Measurements from ENCODE around the gene ARHGEF12.

ARHGEF12 gene

DNA sequence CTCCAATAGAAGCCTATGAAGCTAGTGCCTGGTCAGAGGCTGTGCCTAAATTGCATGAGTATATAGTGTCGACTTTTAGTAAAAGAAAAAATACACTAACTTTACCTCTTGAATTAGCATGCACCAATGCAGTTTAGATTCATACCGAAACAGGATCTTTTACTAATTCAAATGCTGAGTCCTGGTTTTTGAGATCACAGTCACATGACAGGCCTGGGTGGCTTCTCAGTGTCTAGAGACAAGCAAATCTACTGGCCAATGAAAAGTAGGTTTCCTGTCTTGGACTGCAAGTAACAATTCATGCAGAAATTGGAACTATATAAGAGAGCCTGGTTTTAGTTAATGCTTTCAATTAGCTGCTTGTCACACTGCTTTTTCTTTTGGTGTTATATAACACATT, 7.2 kb downstream of the ARHGEF12 start:
- DNase-seq = no peak

DNA sequence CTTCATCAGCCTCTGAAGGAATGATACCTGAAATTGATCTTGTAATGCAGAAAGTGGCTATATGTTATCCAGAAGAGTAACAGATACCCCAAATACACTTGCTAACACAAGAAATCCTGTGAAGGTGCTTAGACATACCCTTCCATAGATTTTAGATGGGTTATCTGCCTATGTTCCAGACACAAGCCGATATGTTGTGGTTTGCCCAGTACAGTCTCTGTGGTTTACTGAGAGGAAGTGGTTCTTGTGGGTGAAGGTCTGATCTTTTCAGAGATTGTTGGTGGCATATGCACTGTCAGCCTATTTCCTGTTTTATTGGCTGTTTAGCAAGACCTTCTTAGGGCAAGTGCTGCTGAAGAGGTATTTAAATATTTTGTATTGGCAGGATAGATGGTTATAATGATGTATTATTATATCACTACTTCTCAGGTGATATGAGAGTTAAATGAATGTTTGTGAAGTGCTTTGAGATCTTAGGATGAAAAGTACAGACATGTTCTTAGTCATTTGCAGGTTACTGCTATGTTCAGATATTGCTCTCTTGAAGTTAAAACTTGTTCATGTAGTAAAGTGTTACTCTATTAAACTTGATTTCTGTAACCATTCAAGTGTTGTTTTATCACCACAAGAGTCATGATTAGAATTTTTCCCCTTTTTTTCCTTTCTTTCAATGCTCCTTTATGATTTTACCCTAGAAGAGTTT, 8.2 kb downstream of the ARHGEF12 start:
- no peak for DNase-seq

DNA sequence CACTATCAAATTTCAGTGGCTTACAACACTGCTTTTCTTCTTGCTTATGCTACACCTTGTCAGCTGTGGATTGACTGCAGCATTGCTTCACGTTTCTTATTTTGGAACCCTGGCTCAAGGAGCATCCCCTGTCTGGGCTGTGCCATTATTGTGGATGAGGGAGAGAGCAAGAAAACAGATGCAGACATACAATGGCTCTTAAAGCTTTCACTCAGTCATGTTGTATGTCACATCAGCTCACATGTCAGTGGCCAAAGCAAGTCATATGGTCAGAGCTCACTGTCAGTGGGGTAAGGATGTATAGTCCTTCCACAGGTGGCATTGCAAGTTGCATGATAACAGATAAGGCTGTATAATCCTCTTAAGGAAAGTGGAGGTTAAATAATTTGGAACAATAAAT, 10.0 kb downstream of the ARHGEF12 start:
- no peak for DNase-seq

DNA sequence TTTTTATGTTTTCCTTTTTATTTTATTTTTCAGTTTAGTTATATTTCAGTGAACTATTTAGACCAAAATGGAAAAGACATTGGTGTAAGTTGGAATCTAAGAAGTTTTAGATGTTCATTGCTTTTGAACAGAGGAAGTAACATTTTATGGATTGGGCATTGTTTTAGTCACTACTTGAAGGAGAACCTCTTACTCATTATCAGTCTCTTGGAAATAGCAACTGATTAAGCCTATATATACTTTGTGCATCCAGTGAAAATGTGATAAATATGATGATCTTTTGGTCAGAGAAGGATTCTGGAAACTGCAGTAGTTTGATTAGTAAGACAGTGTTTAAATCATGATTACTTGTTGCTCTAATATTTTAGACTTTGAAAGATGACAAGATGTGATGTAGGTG, 14.4 kb downstream of the ARHGEF12 start:
- no peak for DNase-seq

DNA sequence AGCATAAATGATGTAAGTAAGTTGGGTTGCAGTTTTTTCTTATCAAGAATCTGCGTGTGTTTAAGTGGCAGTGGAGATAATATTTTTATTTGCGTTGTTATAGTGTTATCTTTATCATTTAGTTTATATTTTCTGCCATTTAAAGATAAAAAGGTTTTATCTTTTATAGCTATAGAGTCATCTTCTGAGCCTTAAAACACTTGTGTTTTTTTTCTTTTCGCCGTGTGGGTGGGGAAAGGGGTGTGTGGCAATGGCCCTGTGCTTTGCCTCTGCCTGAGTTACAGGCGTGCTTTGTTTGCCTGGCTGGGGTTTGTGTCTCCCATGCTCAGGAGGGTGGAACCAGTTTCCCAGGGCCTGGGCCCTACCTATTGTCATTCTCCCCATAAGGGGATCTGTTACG, 16.2 kb downstream of the ARHGEF12 start:
- no peak for DNase-seq

DNA sequence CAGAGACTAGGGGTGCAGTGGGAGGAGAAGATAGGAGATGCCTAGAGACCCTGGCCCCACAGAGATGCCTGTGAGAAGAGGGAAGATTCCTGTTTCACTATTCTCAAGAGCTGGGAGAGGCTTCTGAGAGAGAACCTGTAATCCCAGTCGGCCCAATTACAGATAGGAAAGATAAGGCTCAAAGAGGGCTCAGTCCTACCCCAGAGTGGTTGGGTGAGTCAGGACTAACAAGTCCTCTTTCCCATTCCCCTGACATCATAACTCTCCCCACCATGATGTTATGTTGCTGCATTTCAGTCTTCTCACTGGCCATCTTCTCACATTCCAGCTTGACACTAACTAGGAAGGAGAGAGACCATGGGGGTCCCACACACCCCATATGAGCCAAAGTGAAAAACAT, 17.9 kb downstream of the ARHGEF12 start:
- no peak for DNase-seq

DNA sequence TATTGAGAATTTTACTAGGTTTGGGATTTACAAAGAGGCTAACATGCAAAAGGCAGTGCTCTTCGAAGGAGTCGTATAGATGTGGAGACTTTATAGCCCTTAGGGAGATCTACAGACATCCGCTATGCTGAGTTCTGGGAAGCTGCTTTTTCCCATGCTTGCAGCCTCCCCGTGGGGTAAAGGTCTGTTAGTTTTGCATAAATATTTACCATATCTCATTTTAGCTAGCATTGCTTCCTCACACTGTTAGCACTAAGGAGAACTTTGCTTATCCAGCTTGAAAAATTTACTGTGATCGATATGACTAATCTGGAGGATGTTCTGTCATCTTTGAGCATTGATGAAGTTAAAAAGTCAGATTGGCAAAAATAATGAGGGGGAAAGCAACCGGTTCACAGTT, 18.6 kb downstream of the ARHGEF12 start:
- no peak for DNase-seq

DNA sequence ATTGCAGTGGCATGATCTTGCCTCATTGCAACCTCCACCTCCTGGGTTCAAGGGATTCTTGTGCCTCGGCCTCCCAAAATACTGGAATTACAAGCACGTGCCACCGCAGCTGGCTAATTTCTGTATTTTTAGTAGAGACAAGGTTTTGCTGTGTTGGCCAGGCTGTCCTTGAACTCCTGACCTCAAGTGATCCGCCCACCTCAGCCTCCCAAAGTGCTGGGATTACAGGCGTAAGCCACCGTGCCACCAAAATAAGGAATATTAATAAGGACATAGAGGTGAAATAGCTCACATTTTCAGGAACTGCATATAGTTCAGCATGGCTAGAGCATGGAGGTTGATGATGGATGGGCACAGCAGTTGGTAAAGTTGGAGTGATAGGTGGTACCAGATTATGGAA, 21.4 kb downstream of the ARHGEF12 start:
- no peak for DNase-seq

DNA sequence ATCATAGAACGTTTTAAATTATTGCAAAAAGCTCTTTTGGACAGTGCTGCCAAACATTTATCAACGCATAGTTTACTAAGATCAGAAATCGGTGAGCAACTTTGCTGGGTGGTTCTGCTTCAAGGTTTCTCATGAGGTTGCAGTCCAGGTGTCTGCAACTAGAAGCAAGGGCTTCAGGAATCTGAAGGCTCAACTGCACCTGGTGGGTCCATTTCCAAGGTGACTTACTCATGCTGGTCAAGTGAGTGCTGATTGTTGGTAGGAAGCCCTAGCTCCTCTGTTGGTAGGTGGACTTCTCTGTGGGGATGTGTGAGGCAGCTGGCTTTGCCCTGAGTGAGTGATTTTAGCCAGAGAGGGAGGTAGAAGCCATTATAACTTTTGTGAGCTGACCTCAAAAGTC, 22.5 kb downstream of the ARHGEF12 start:
- no peak for DNase-seq

DNA sequence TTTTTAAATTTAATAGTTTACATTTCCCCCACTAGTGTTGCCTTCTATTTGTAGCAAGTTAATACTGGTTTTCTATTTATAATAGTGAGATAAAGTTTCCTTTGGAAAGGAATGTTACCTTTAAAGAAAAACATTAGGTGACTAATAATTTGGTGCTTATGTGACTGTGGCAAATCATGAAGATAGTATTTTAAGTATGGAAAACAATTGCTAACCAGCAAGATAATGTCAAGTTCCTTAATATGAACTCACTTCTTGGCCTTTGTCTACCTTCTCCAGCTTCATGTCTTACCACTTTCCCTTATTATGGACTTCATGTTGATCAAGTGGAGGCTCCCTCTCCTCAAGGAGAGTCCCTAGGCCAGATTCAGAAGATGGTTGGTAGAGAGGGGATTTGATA, 27.2 kb downstream of the ARHGEF12 start:
- DNase-seq = no peak

DNA sequence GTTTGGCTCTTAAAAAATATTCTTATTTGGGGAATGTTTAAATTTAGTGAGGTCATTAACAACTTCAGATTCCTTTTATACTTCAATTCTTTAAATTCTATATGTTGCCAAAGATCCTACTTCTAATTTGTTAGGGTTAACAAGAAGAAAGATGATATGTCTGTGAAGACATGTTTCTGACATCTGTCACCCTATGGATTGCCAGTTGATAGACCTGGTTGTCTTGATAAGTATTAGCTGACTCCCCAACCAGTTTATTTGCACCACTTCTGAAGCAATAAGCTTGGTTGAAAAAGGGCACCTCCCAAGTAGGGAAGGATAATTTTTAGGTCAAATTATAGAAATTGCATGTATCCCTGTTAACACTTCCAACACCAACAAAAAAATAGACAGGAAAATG, 29.3 kb downstream of the ARHGEF12 start:
- no peak for DNase-seq

DNA sequence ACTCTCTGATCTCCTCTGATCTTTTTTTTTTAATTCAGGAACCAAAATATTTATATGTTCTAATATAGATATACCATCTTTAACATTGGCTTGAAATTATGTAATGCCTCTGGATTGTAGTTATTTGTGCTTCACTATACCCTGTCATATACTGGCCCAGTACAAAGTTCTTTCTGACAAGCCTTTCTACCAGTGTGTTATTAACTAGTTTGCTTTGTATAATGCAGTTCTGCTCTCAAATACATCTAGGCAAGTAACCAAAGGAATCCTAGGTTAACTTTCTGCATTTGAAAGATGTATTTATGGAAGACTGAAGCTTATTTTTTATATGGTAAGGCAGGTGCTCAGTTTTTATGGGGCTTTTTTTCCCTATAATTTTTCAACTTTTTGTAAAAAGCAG, 36.1 kb downstream of the ARHGEF12 start:
- DNase-seq = no peak

DNA sequence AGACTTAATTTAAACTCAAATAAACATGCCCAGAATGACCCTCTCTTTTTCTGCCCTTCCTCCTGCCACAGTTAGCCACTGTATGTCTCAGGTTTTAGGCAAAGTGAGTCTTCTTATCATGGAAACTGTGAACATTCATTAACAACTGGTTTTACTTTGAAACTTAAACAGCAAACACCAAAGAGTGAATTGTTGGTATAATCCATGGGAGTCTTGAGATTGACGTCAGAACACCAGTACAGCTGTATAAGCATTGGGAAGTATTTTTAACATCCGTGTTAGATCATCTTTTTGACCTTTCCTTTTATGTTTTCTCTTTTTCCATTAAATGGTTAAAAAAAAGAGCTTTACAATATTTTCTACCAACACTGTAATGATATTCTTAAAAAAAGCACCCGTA, 38.9 kb downstream of the ARHGEF12 start:
- no peak for DNase-seq

DNA sequence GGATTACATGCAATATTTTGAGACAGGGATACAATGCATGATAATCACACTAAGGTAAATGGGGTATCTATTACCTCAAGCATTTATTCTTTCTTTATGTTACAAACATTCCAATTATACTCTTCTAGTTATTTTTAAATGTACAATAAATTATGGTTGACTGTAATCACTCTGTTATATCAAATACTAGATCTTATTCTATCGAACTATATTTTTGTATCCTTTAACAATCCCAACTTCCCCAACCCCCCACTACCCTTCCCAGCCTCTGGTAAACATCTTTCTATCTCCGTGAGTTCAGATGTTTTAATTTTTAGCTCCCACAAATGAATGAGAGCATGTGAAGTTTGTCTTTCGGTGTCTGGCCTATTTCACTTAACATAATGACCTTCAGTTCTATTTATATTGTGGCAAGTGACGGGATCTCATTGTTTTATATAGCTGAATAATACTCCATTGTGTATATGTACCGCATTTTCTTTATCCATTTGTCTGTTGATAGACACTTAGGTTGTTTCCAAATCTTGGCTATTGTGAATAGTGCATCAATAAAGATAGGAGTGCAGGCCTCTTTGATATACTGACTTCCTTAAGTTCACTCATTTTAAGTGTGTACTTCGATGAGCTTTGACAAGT, 40.5 kb downstream of the ARHGEF12 start:
- no peak for DNase-seq

DNA sequence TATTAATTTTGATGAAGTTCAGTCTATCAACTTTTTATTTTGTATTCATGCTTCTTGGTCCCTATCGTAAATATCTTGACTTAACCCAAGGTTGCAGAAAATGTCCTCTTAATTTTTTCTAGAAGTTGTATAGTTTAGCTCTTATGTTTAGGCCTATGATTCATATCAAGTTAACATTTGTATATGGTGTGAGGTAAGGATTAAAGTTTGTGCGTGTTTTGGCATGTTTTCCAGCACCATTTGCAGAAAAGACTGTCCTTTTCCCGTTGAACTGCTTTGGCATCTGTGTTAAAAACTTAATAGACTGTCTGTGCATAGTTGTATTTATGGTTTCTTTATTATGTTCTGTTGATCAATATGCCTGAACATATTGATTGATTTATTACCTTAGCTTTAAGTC, 42.3 kb downstream of the ARHGEF12 start:
- no peak for DNase-seq

DNA sequence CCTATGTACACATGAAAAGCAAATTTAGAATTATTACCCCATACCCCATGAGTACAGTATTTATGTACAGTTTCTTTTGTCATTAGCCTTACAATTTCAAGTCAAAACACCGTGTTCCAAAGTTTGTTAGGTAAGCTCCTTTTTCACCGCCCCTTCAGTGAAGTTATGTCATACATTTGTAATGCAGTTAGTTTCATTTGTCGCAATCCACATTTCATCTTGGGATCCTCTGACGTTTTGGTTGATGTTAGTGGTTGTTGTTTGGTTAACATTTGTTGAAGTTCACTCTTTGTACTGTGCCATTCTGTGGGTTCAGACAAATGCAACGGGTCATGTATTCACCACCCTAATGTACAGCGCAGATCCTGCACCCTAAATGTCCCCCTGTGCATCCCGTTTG, 45.2 kb downstream of the ARHGEF12 start:
- DNase-seq = no peak

DNA sequence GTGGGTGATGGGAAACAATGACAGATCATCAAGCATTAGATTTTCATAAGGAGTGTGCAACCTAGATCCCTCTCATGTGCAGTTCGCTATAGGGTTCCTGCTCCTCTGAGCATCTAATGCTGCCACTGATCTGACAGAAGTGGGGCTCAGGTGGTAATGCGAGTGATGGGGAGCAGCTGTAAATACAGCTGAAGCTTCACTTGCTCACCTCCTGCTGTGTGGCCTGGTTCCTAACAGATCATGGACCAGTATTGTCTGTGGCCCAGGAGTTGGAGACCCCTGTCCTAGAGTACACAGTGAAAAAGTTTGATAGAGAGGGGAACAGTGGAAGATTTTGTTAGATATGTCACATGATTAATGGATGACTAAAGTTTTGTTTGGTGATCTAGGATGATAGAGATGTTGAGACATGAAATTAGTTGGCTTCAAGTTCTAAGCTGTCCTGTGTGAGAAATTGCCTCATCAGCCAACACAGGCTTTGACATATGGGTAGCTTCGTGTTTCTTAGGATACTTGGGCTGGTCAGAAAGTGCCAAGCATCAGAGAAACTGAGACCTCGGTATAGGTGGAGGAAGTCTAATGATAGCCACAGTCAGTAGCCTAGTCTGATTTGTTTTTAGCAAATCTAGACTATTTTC, 47.4 kb downstream of the ARHGEF12 start:
- no peak for DNase-seq

DNA sequence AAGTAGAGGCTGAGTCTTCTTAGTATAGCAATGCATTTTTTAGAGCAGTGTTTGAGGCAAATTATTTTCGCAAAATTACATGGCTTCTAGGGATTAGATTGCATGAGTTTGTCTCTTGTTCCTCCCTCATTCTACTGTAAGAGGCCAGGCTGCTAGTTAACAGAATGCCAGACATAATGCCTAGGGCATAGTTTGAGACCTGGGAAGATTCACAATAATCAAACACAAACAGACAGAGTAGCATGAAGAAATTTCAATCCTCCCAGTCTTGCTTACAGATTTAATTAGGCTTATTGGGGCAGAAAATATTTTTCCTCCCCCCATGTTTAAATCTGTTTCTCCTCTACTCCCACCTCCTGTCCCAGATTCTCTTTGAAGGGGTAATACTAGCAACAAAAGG, 48.3 kb downstream of the ARHGEF12 start:
- DNase-seq = no peak

DNA sequence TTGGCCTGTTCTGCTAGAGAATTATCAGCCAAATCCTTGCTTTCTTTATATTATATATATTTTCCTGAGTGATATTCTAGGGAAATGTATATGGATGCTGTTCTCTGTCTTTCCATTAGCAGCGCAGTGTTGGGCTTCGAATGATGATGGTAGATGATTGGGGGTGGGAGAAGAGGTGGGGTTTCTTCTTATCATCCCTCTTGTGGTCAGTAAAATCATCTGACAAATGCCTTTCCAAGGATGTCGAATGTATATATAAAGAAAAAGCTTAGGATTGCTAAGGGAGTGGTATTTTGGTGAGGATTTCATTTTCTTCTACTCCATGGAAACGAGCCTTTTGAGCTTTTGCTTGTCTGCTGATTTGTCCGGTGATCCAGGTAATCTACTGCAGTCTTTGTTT, 48.9 kb downstream of the ARHGEF12 start:
- no peak for DNase-seq

DNA sequence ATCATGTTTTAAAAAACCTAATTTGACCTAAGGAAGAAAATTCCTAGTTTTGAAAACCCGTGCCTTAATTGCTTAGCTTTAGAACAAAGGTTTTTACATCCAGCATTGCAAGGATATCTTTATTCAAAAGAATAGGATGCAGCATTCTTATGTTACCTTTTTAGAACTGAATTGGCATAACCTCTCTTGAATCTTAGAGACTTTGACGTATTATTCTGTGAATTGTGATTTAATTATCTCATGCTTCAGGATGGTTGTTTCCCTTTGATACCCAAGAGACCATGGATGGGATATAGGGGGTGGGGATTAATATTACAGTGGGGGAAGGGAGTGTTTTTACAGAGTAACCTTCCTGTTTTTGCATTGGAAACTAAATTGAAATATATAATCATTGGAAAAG, 49.4 kb downstream of the ARHGEF12 start:
- no peak for DNase-seq

DNA sequence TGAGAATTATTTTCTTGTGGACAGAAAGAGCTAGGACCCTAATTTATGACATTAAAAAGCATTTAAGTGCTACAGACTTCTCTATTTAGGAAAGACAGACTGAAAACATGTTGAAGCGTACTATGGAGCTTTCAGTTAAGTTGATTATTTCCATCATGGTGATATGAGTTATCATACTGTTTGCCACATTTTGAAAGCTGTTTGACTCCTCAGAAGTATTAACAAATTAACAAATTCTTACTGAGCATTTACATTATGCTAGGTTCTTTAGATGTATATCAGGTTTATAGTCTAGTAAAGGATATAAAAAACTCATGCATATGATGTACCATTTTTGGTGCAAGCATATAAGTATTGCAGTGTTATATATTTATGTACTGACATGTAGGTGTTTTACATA, 50.1 kb downstream of the ARHGEF12 start:
- no peak for DNase-seq

DNA sequence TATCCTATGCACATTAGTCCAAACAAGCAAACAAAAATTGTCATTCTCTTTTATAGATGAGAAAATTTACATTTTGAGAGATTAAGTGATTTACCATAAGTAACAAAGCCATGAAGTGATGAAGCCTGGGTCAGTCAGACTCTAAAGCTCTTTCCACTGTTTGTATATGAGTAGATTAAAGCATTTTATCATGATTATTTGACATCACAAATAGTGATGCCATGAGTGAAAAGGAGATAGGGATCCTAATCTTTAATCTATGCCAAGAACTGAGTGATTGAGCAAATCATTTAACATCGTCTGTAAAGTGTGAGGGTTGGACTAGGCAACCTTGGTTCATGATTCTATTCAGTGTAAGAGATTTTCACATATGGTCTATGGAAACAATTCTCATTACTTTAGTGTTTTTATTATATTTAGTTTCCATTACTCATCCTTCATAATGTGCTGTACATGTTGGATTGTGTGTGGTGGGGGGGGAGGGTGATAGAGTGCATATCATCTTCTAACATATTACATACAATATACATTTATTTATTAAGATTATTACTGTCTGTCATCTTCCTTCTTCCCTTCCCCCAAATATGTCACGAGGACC, 50.7 kb downstream of the ARHGEF12 start:
- no peak for DNase-seq

DNA sequence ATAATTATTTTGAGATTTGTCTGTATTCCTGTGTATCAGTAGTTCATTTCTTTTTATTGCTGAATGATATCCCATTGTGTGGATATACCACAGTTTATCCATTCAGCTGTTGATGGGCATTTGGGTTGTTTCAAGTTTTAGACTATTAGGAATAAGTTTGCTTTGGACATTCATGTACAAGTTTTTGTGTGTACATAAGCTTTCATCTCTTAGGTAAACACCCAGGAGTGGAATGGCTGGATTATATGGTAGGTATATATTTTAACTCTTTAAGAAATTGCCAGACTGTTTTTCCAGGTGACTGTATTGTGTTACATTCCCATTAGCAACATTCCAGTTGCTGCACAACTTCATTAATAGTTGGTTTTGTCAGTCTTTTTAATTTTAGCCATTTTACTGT, 52.0 kb downstream of the ARHGEF12 start:
- DNase-seq = no peak

Data from NCI-H1105 (cell line).